ENCODE measurements around the gene TEAD4.

Gene TEAD4

GRCh38 chr12:3034067-3034750 lies 75.0 kb downstream of the TEAD4 start:
- DNase-seq = peak; percentile 73

DNA sequence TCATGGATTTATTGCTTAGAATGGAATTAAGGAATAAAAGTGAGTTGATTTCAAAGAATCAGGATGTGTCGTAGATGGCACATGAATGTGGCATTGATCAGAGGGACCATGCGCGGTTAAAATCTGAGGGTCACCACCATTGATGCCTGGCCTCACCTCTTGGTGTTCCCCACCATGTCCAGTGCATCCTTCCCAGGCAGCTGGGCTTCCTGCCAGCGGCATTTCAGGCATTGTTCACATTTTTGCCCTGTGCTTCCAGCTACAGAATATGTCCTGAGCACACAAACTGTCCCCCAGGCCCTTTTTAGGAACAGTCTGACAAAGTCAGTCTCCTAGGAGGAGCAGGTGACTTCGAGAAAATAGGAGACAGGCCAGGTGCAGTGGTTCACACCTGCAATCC lies 76.0 kb downstream of the TEAD4 start:
- no peak for DNase-seq

- no peak for DNase-seq
Observed at GRCh38 chr12:3035815-3036702, 76.9 kb downstream of the TEAD4 start.

GRCh38 chr12:3036901-3037600 lies 77.9 kb downstream of the TEAD4 start:
- no peak for DNase-seq

- DNase-seq = no peak
Observed at GRCh38 chr12:3038166-3038565, 79.0 kb downstream of the TEAD4 start.

GRCh38 chr12:3038926-3039510 lies 79.8 kb downstream of the TEAD4 start:
- DNase-seq = no peak

DNA sequence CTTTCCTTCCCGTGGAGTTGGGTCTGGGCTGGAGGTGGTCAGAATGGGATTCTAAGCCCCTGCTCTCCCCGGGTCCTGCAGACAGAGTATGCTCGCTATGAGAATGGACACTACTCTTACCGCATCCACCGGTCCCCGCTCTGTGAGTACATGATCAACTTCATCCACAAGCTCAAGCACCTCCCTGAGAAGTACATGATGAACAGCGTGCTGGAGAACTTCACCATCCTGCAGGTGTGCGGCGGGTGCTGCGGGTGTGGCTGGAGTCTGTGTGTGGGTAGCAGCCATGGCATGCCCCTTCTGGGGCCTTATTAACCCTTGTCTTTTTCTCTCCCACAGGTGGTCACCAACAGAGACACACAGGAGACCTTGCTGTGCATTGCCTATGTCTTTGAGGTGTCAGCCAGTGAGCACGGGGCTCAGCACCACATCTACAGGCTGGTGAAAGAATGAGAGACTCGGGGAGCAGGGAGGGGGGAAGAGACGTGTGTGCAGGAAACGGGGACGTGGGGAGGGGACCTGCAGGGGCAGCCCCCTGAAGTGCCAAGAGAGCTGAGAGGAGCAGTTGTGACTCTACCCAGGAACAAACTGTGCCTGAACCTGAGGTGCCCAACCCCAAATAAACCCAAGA lies 80.9 kb downstream of the TEAD4 start:
- no peak for DNase-seq

DNA sequence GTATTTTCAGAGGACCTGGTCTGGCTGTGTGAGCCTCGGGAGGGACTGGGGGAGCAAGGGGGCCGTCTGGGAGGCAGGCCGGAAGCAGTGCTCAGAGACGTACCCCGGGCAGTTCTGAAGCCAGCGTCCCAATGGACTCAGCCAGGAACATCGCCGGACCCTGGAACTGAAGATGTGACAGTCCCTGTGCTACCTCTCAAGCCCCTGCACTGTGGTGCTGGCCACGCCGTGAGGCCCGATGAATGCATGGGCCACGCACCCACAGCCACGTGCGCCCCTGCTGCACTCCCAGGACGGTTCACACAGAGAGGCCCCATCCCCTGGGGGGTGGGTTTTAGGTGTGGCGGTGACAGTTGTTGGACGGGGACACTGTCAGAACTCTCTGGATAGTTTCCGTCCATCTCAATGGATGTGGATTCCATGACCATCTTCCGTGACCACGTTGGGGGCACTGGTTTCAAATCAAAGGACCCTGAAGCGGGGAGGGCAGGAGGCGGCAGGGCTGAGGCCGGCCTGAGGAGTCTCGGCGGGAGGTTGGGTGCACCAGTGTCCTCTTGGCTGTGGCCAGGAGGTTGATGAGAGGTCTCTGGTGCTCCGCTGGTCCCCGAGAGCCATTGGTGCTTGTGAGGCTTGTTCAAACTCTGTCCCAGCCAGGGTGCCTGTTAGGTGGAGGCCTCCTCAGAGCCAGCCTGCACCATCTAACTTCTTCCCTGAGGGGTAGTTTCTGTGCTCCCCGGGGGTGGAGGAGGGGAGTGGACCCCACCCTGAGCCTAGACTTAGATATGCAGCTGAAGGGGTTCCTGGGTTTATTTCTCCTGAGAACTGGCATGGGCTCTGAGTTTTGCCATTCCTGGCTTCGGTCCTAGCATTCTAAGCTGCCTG lies 81.7 kb downstream of the TEAD4 start:
- no peak for DNase-seq

DNA sequence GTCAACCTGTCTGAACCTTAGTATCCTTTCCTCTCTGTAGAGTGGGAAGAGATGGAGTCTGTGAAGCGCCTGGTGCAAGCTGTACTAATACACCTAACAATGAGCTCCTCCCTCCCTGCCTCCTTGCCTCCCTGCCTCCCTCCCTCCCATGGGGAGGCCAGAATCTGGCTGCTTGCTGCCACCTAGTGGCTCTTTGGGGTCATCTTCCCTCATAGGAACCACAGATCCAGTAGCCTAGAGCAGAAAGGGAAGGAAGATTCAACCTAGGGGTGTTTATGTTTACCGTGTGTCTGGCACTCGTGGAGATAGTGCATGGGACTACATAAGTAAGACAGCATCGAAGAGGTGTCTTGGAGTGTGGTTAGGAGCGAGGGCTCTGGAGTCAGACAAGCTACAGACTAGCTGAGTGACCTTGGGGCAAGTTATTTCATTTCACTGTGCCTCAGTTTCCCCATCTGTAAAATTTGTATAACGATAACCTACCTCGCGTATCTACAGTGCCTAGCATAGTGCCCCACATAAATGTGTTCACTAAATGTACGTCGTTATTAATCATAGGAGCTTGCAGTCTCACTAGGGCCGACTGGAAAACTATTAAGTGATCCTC lies 82.5 kb downstream of the TEAD4 start:
- DNase-seq = peak; percentile 70

DNA sequence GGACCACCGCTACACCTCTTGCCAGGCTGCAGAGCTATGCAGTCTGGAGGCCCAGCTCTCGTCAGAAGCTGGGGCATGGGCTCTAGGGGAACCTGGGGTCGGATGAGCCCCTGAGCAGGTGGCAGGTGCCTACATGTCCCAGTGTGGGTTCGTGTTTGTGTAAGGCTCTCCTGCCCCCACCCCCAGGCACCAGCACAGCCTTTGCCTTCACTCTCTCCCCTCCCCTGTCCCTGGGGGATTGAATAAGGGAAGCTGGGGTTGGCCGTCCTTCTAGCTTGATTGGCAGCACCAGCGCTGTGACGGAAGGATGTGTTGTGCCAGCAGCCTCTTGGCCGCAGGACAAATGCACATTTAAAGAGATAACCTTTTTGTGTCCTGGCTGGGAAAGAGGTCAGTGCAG lies 83.2 kb downstream of the TEAD4 start:
- DNase-seq = no peak

DNA sequence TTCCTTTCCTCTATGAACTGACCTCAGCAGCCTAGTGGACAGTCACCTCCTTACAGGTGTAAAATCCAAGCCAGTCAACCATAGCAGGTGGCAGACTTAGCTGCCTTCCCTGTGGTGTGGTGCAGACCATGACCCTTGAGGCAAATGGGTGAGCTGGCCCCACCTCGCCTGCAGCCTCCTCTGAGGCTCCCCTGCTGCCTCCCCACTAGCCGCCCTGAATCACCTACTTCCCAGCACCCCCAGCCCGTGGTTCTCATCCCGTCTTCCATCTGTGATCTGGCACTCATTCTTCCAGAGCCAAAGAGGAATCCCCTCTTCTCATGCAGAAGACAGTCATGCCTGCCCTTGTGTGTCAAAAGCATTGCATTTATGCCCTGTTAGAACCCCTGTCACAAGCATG lies 83.6 kb downstream of the TEAD4 start:
- no peak for DNase-seq

- DNase-seq = no peak
Observed at GRCh38 chr12:3043406-3043805, 84.2 kb downstream of the TEAD4 start.

DNA sequence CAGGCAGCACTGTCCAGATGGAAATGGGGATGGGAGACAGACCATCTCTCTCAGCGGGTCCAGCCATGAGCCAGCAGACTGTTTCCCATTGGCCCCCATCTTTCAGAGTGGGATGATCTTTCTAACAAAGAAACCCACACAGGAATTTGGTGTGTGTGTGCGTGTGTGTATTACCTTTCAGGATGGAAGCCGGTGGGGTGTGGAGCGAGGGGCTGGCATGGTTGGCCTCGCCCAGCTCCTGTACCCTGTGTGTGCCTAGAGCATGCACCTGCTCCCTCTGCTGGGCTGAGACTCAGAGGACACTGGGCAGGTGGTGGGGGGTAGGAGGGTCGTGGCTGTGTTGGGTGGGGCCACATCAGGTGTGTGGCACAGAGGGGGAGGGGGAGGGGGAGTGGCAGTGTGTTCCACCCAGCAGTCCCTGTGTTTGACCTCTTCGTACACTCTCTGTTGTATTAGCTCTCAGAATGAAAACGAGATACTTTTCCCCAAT lies 85.0 kb downstream of the TEAD4 start:
- DNase-seq = no peak

DNA sequence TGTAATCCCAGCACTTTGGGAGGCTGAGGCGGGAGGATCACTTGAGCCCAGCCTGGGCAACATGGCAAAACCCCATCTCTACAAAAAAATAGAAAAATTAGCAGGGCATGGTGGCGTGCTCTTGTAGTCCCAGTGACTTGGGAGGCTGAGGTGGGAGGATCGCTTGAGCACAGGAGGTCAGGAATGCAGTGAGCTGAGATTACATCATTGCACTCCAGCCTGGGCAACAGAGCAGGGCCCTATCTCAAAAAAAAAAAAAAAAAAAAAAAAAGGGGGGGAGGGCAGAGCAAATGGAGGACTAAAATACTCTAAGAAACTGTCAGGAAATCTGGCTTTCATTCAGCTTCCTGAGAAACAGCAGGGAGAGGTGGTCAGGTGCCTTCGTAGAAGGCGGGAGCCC lies 86.3 kb downstream of the TEAD4 start:
- no peak for DNase-seq

DNA sequence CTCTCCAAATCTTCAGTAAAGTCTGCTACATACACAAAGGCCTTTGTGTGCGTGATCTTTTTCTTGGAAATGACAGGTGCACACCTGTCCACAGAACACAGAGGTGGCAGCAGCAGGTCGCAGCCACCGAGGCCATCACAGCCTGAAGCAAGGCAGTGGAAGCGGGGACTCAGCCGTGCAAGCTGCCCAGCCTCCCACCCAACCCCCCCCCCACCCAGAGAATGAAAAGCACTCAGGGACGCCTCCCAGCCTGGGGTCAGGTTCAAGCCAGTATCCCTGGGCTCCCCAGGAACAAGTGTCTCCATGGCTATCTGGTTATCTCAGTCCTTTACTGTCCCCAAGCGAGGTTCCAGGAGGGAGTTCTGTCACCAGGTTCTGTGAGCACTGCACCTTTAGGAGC lies 86.8 kb downstream of the TEAD4 start:
- no peak for DNase-seq

GRCh38 chr12:3046441-3047200 lies 87.4 kb downstream of the TEAD4 start:
- DNase-seq = no peak

DNA sequence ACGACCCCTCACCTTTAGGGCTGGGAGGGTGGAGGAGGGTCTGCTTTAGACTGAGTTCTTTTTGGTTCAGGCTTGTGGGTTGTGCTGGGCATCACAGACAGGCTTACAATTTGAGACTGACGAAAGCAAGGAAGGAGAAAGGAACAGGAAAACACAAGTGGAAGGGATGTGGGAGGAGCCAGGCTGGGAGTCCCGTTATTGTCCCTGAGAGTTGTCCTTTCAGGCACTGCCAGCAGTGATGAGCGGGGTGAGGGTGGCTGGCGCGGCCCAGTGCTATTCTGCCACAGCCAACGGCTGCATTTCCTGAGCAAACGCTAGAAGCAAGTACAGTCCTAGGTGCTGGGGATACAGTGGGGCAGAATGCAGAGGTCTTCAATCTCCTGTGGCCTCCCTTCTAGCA lies 88.8 kb downstream of the TEAD4 start:
- no peak for DNase-seq

- no peak for DNase-seq
Observed at GRCh38 chr12:3048540-3048939, 89.3 kb downstream of the TEAD4 start.

GRCh38 chr12:3049176-3049575 lies 90.0 kb downstream of the TEAD4 start:
- DNase-seq = no peak

DNA sequence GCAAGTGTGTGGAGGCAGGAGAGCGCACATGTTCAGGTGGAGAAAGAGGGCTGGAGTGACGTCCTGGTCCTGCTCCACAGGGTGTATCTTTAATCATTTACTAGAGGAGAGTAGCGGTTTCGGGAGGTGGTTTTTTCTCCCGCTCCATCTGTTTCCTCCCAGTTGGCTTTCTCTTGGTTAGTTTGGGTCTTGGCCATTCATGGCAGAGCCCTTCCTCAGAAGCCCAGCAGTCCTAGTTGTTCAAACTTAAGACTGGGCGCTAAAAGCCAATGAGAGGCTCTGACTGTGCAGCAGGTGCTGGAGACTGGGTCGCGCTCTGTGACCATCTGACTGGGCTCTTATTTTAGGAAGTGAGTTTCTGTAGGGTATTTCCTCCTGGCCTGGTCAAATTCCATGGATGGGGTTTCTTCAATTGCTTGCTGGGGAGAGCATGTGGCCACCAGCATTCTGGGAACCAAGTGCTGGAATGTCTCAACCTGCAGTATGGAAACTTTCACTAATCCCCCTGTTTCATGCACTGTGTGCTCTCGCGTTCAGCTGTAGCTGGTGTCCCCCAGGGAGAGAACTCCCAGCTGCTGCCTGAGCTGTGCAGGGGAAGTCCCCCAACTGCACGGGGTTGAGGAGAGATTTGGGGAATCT lies 90.5 kb downstream of the TEAD4 start:
- no peak for DNase-seq

Data from stimulated activated CD8-positive, alpha-beta memory T cell treated with anti-CD3 and anti-CD28 coated beads, Interleukin-4, amount 100 ng/mL, for 48 hours (primary cell).